Bronchial epithelial cell (primary cell): Measurements from ENCODE around the gene NEIL3. TPM values are rescaled to one million over a fixed set of nuclear protein-coding genes. Genes with fewer than 3 reads are reported as not detected.

ENCODE experiments used
- DNase-seq: peaks from one replicate; pipeline ENCODE4 v3.0.0-alpha.2; 2010; ENCODE audit warnings: low read depth
- FAIRE-seq: peaks from 2 replicates; lab custom pipeline; 2011; peaks lifted over from hg19 to GRCh38; lab: Jason Lieb, UNC
- H3K27me3 ChIP-seq: 2 replicates; pipeline ENCODE4 v1.5.1; 2011; ENCODE audit warnings: low read length; ENCODE audit not compliant: control insufficient read depth, insufficient read depth
- H3K36me3 ChIP-seq: 2 replicates; pipeline ENCODE4 v1.5.1; 2011; ENCODE audit warnings: low read length; ENCODE audit not compliant: control insufficient read depth, insufficient read depth
- H3K4me3 ChIP-seq: 2 replicates; pipeline ENCODE4 v1.5.1; 2011; ENCODE audit warnings: mild to moderate bottlenecking, low read depth, low read length, control low read depth
- total RNA-seq: library from RNA; depleted of rRNA; stranded (reverse); fragments of >200 nt; gene quantifications from 2 replicates; pipeline ENCODE4 v1.2.1, GENCODE V29; 2014
- TF ChIP-seq, protein P1 (sequence below): IDR thresholded peaks from 2 replicates; pipeline ENCODE4 v1.5.1; 2011; ENCODE audit warnings: mild to moderate bottlenecking, moderate library complexity, low read length, control low read depth, inconsistent platforms; ENCODE audit not compliant: insufficient read depth, severe bottlenecking

Gene NEIL3
- total RNA-seq, 1 donor from 2014 or later, result 0.53 TPM

DNA sequence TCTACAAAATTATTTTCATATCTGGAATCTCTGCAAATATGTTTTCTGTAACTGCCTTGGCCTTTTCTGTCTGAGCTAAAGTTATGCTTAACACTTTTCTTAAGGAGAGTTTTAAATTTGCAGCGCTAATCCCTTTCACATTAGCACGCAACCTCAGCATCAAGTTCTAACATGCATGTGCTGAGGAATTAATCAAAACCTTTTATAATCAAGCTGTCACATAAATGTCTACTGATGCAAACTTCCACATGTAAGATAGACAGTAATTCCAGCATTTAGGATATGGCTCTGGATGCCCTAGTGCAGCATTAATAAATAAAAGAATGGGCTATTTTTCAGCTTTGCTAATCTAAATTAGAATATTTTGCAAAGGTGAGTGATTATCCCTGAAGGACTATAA, 17.5 kb upstream of the NEIL3 start:
- Histone ChIP-seq H3K27me3 (no peaks in the 10 kb centered on the region), H3K4me3 (no peak overlapping the region), H3K36me3 (no peaks in the 10 kb centered on the region)
- TF ChIP-seq, protein P1, sequence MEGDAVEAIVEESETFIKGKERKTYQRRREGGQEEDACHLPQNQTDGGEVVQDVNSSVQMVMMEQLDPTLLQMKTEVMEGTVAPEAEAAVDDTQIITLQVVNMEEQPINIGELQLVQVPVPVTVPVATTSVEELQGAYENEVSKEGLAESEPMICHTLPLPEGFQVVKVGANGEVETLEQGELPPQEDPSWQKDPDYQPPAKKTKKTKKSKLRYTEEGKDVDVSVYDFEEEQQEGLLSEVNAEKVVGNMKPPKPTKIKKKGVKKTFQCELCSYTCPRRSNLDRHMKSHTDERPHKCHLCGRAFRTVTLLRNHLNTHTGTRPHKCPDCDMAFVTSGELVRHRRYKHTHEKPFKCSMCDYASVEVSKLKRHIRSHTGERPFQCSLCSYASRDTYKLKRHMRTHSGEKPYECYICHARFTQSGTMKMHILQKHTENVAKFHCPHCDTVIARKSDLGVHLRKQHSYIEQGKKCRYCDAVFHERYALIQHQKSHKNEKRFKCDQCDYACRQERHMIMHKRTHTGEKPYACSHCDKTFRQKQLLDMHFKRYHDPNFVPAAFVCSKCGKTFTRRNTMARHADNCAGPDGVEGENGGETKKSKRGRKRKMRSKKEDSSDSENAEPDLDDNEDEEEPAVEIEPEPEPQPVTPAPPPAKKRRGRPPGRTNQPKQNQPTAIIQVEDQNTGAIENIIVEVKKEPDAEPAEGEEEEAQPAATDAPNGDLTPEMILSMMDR, result no peak
- FAIRE-seq (no peak), DNase-seq (peak; percentile 2)

DNA sequence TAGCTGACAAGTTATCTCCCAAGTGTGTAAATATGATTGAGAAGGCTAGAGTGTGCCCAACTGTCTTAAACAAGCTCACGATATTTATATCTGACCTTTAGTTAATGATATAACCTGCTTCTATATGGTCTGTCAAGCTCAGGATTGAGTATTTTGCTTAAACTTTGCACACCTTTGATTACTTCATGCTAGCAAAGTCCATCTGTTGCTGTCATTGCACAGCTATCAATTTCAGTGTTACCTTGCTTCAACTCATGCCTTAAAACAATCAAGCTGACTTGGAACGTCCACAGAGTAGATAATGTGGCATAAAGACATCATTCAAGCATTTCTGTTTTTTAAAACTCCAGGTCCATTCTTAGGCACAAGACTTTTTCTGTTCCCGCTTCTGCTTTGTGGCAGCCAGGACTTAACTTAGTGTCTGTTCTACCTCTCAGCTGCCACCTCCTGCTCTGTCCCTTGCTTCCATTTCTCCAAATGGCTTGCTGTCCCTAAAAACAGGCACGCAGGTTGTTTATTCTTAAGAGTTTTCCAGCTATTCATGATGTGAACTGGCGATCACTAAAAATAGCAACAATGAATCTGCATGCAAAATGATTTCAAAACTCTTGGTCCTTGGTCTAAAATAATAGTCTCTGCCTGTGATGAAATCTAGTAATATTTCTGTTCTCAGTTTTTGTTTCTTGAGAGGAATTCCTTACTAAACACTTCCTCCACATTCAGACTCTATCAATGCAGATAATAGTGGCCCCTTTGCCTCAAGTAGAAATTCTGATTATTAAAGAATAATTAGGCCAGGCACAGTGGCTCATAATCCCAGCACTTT, 16.3 kb upstream of the NEIL3 start:
- Histone ChIP-seq H3K36me3 (no peaks in the 10 kb centered on the region), H3K27me3 (no peaks in the 10 kb centered on the region), H3K4me3 (no peak overlapping the region)
- no peak for FAIRE-seq
- TF ChIP-seq, protein P1, result no peak
- no peak for DNase-seq

DNA sequence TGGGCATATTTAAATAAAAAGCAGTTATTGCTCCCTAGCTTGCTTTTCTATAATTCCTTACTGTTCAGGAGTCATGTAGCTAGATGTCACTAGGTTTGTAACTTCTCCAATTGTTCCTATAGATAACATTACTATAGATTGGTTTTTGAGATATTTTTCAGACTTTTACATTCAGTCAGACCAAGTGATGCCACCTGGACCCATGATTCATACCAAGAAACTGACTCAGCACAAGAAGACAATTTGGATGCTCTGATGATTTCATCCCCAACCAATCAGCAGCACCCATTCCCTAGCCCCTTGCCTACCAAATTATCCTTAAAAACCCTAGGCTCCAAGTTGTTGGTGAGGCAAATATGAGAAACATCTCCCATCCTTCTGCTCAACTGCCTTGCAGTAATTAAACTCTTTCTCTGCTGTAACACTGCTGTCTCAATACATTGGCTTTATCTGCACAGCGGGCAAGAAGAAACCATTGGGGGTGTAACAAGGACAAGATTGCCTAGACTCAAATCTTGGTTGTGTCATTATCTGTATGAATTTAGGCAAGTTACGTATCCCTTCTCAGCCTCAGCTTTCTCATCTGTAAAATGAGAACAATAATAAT, 11.8 kb upstream of the NEIL3 start:
- Histone ChIP-seq H3K4me3 (no peak overlapping the region), H3K27me3 (no peaks in the 10 kb centered on the region), H3K36me3 (no peaks in the 10 kb centered on the region)
- TF ChIP-seq, protein P1, result no peak
- FAIRE-seq, result no peak
- no peak for DNase-seq

DNA sequence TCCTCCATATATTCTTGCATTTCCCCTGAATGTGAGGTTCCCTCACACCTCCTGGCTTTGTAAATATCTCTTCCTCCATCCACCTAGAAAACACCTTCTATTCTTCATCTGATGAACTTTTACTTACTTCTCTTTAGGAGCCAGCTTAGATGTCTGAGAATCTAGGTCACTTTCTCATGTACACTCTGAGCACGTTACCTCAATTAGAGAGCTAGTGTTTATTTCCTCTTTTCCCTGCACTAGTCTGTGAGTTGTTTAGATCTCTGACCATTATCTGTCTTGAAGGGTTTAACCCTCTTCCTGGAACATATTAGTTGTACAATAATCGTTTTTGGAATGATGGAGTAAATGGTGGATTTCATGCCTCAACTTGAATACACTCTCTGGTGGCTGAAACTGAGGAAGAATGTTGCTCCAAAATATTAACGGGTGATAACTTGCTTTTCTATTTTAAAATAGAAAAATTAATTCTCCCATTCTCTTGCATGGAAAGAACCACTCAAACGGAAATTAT, 8.5 kb upstream of the NEIL3 start:
- FAIRE-seq (no peak), DNase-seq (peak; percentile 37)
- Histone ChIP-seq H3K36me3 (no peaks in the 10 kb centered on the region), H3K4me3 (no peak overlapping the region), H3K27me3 (no peaks in the 10 kb centered on the region)
- TF ChIP-seq, protein P1, result no peak

DNA sequence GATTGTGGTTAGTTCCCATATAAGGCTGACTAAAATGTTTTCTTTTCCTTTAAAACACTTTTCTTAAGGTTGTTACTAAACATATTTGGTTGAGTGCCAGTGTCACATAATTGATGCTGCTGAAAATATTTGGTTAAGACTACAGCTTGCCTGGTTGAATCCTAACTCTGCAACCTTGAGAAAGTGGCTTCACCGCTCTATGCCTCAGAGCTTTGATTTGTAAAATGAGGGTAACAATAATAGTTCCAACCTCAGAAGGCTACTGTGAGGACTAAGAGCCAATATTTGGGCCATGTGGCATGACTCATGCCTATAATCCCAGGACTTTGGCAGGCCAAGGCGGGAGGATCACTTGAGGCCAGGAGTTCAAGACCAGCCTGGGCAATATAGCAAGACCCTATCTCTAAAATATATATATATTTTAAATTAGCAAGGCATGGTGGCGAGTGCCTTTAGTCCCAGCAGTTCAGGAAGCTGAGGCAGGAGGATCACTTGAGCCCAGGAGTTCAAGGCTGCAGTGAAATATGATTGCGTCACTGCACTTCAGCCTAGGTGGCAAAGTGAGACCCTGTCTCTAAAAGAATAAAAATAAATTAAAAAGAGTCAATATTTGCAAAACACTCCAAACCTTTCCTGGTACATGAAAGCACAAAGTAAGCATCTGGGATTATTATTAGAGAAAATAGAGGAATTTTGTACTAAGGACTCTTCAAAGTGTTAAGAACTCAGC, 7.1 kb upstream of the NEIL3 start:
- no peak for DNase-seq
- H3K27me3 ChIP-seq, result no peaks in the 10 kb centered on the region
- H3K4me3 ChIP-seq, result no peak overlapping the region
- FAIRE-seq, result no peak
- TF ChIP-seq, protein P1, result no peak
- H3K36me3 ChIP-seq, result no peaks in the 10 kb centered on the region
